WTC11 (cell line): ENCODE data around the gene NDUFS2. TPM values are rescaled to one million over a fixed set of nuclear protein-coding genes. Genes with fewer than 3 reads are reported as not detected.

Source experiments
- ATAC-seq: fragments of 200-7000 bp; cut with Tn5 transposase; 2 replicates; pipeline ENCODE4 v1.10.0; 2021; ENCODE audit warnings: mild to moderate bottlenecking, moderate library complexity
- CTCF ChIA-PET: fragments of 300-600 bp; sonication (Branson Sonifier 250); formaldehyde crosslinking; loops from one replicate; lab custom pipeline; 2021; ENCODE audit warnings: antibody characterized with exemption; lab: Charles Lee
- POLR2A ChIA-PET: fragments of 350-600 bp; sonication (Branson Sonifier 250); formaldehyde crosslinking; loops from one replicate; lab custom pipeline; 2021; ENCODE audit warnings: antibody characterized with exemption; lab: Charles Lee
- DNase-seq: peaks from one replicate; pipeline ENCODE4 v3.0.0; 2021; ENCODE audit warnings: low spot score
- H3K27ac Mint-ChIP-seq: 2 replicates; pipeline ENCODE4 v1.8.0; 2021; ENCODE audit warnings: mixed read lengths
- H3K27me3 Mint-ChIP-seq: 2 replicates; pipeline ENCODE4 v1.8.0; 2021; ENCODE audit warnings: low read depth, mild to moderate bottlenecking, moderate library complexity, mixed read lengths
- H3K36me3 Mint-ChIP-seq: 2 replicates; pipeline ENCODE4 v1.8.0; 2021; ENCODE audit warnings: mixed read lengths
- H3K4me1 Mint-ChIP-seq: 2 replicates; pipeline ENCODE4 v1.8.0; 2022; ENCODE audit warnings: mixed read lengths
- H3K4me3 Mint-ChIP-seq: 2 replicates; pipeline ENCODE4 v1.8.0; 2021; ENCODE audit warnings: mild to moderate bottlenecking, moderate library complexity, mixed read lengths
- H3K9me3 Mint-ChIP-seq: 2 replicates; pipeline ENCODE4 v1.8.0; 2021; ENCODE audit warnings: mixed read lengths
- FOXJ3 ChIP-seq: sonication (generic); formaldehyde crosslinking; IDR thresholded peaks from 2 replicates; pipeline ENCODE4 v1.9.0; 2021; ENCODE audit warnings: missing genetic modification reagents, mild to moderate bottlenecking, borderline replicate concordance
- FOXP1 ChIP-seq: sonication (generic); formaldehyde crosslinking; IDR thresholded peaks from 2 replicates; pipeline ENCODE4 v1.8.0; 2022; ENCODE audit warnings: missing genetic modification reagents, mild to moderate bottlenecking, moderate library complexity, borderline replicate concordance
- NFYB ChIP-seq: sonication (generic); formaldehyde crosslinking; conservative IDR thresholded peaks from 2 replicates; pipeline ENCODE4 v1.8.0; 2022; ENCODE audit warnings: low read depth, missing genetic modification reagents
- PREB ChIP-seq: sonication (generic); formaldehyde crosslinking; IDR thresholded peaks from 2 replicates; pipeline ENCODE4 v1.8.1; 2022; ENCODE audit warnings: mild to moderate bottlenecking, missing genetic modification reagents, moderate library complexity, borderline replicate concordance
- TCF7 ChIP-seq: sonication (generic); formaldehyde crosslinking; IDR thresholded peaks from 2 replicates; pipeline ENCODE4 v1.8.0; 2022; ENCODE audit warnings: mild to moderate bottlenecking, low read depth, missing genetic modification reagents, moderate library complexity
- ZNF263 ChIP-seq: sonication (generic); formaldehyde crosslinking; IDR thresholded peaks from 2 replicates; pipeline ENCODE4 v1.8.1; 2022; ENCODE audit warnings: low read depth, mild to moderate bottlenecking, moderate library complexity, missing genetic modification reagents
- total RNA-seq: library from RNA; stranded (reverse); gene quantifications from 3 replicates; pipeline ENCODE4 v1.2.3, GENCODE V29; 2021
- TF ChIP-seq, protein P1 (sequence below): sonication (generic); formaldehyde crosslinking; IDR thresholded peaks from 2 replicates; pipeline ENCODE4 v1.8.1; 2023; ENCODE audit warnings: mild to moderate bottlenecking, missing genetic modification reagents, borderline replicate concordance
- TF ChIP-seq, protein P2 (sequence below): fragments of 200-600 bp; IDR thresholded peaks from 2 replicates; pipeline ENCODE4 v1.8.0; 2022; ENCODE audit warnings: antibody characterized with exemption

Gene NDUFS2
- total RNA-seq, 1 experiment from 2014 or later = 108 TPM

DNA sequence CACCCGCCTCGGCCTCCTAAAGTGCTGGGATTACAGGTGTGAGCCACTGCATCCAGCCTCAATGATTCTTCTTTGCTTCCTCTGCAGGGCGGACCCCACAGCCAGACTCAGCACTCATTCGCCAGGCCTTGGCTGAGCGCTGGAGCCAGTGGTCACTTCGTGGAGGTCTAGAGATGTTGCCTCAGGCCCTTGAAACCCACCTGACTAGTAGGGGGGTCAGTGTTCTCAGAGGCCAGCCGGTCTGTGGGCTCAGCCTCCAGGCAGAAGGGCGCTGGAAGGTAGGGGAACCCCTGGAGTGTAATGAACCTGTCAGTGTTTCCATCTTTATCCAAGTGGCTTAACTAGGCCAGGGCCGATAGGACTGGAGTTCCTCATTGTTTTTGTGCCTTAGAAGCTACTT lies 33.3 kb upstream of the NDUFS2 start:
- ChIA-PET CTCF (interaction anchor here (0.9 kb wide), 1 partner anchor 8 kb away, joined by 3 read pairs; no protein-coding TSS in a partner anchor), POLR2A (no interaction called here)
- peaks cover 8% of the 10 kb centered on the region for H3K4me1 Mint-ChIP-seq
- peaks cover 45% of the 10 kb centered on the region for H3K36me3 Mint-ChIP-seq
- H3K9me3 Mint-ChIP-seq = no peaks in the 10 kb centered on the region
- ATAC-seq (no peak), DNase-seq (no peak)
- TF ChIP-seq TCF7 (CRISPR knock-in tag) = no peak
- no peak for TF ChIP-seq NFYB
- H3K4me3 Mint-ChIP-seq = no peak overlapping the region
- no peaks in the 10 kb centered on the region for H3K27me3 Mint-ChIP-seq
- no peak overlapping the region for H3K27ac Mint-ChIP-seq

GRCh38 chr1:161171191-161171590 lies 31.0 kb upstream of the NDUFS2 start:
- no peaks in the 10 kb centered on the region for H3K9me3 Mint-ChIP-seq
- DNase-seq = no peak
- POLR2A ChIA-PET = no interaction called here
- no peaks in the 10 kb centered on the region for H3K27me3 Mint-ChIP-seq
- H3K27ac Mint-ChIP-seq = no peak overlapping the region
- TF ChIP-seq ZNF263 (CRISPR knock-in tag) (no peak), FOXP1 (no peak)
- TF ChIP-seq, protein P1, sequence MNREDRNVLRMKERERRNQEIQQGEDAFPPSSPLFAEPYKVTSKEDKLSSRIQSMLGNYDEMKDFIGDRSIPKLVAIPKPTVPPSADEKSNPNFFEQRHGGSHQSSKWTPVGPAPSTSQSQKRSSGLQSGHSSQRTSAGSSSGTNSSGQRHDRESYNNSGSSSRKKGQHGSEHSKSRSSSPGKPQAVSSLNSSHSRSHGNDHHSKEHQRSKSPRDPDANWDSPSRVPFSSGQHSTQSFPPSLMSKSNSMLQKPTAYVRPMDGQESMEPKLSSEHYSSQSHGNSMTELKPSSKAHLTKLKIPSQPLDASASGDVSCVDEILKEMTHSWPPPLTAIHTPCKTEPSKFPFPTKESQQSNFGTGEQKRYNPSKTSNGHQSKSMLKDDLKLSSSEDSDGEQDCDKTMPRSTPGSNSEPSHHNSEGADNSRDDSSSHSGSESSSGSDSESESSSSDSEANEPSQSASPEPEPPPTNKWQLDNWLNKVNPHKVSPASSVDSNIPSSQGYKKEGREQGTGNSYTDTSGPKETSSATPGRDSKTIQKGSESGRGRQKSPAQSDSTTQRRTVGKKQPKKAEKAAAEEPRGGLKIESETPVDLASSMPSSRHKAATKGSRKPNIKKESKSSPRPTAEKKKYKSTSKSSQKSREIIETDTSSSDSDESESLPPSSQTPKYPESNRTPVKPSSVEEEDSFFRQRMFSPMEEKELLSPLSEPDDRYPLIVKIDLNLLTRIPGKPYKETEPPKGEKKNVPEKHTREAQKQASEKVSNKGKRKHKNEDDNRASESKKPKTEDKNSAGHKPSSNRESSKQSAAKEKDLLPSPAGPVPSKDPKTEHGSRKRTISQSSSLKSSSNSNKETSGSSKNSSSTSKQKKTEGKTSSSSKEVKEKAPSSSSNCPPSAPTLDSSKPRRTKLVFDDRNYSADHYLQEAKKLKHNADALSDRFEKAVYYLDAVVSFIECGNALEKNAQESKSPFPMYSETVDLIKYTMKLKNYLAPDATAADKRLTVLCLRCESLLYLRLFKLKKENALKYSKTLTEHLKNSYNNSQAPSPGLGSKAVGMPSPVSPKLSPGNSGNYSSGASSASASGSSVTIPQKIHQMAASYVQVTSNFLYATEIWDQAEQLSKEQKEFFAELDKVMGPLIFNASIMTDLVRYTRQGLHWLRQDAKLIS (CRISPR knock-in tag) = no peak
- TF ChIP-seq, all 79 proteins: peak for 0
- no peak for ATAC-seq
- Mint-ChIP-seq H3K36me3 (peaks cover 48% of the 10 kb centered on the region), H3K4me1 (peaks cover 8% of the 10 kb centered on the region), H3K4me3 (no peak overlapping the region)
- CTCF ChIA-PET = interaction anchor here (0.8 to 2.5 kb wide), 6 partner anchors 12 to 204 kb away, joined by 3 to 9 read pairs (median 3); partner anchors contain the start of genes APOA2, F11R, TOMM40L and USP21

GRCh38 chr1:161171696-161172095 lies 30.5 kb upstream of the NDUFS2 start:
- Mint-ChIP-seq H3K4me1 (peaks cover 13% of the 10 kb centered on the region), H3K9me3 (no peaks in the 10 kb centered on the region)
- CTCF ChIA-PET = interaction anchor here (0.8 to 2.5 kb wide), 6 partner anchors 13 to 203 kb away, joined by 3 to 9 read pairs (median 3); partner anchors contain the start of genes APOA2, F11R, TOMM40L and USP21
- no peak for DNase-seq
- TF ChIP-seq NFYB (no peak), FOXJ3 (no peak), PREB (CRISPR knock-in tag) (no peak)
- TF ChIP-seq, protein P1 (CRISPR knock-in tag) = no peak
- TF ChIP-seq, protein P2, sequence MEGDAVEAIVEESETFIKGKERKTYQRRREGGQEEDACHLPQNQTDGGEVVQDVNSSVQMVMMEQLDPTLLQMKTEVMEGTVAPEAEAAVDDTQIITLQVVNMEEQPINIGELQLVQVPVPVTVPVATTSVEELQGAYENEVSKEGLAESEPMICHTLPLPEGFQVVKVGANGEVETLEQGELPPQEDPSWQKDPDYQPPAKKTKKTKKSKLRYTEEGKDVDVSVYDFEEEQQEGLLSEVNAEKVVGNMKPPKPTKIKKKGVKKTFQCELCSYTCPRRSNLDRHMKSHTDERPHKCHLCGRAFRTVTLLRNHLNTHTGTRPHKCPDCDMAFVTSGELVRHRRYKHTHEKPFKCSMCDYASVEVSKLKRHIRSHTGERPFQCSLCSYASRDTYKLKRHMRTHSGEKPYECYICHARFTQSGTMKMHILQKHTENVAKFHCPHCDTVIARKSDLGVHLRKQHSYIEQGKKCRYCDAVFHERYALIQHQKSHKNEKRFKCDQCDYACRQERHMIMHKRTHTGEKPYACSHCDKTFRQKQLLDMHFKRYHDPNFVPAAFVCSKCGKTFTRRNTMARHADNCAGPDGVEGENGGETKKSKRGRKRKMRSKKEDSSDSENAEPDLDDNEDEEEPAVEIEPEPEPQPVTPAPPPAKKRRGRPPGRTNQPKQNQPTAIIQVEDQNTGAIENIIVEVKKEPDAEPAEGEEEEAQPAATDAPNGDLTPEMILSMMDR = no peak
- TF ChIP-seq, all 79 proteins: peak for 0
- POLR2A ChIA-PET = no interaction called here
- no peak overlapping the region for H3K4me3 Mint-ChIP-seq
- peaks cover 48% of the 10 kb centered on the region for H3K36me3 Mint-ChIP-seq
- no peak for ATAC-seq
- H3K27ac Mint-ChIP-seq = no peak overlapping the region
- no peaks in the 10 kb centered on the region for H3K27me3 Mint-ChIP-seq
